Upper lobe of right lung (tissue), 1 donor: ENCODE data around the gene WDR64. TPM values are rescaled to one million over a fixed set of nuclear protein-coding genes. Genes with fewer than 3 reads are reported as not detected.

Source experiments
- ATAC-seq: fragments of 200-7000 bp; cut with Tn5 transposase; one replicate; pipeline ENCODE4 v1.9.1; 2020; ENCODE audit warnings: mild to moderate bottlenecking, moderate library complexity
- DNase-seq: peaks from one replicate; pipeline ENCODE4 v3.0.0-alpha.2; 2020
- H3K27ac ChIP-seq: fragments of 200-600 bp; one replicate; pipeline ENCODE4 v1.8.0; 2022
- H3K27me3 ChIP-seq: fragments of 200-600 bp; one replicate; pipeline ENCODE4 v1.8.0; 2022; ENCODE audit warnings: mild to moderate bottlenecking
- H3K36me3 ChIP-seq: fragments of 200-600 bp; one replicate; pipeline ENCODE4 v1.8.0; 2022
- H3K4me1 ChIP-seq: fragments of 200-600 bp; one replicate; pipeline ENCODE4 v1.8.0; 2022
- H3K4me3 ChIP-seq: fragments of 200-600 bp; one replicate; pipeline ENCODE4 v1.8.0; 2022; ENCODE audit warnings: mild to moderate bottlenecking
- H3K9me3 ChIP-seq: fragments of 200-600 bp; one replicate; pipeline ENCODE4 v1.8.0; 2022
- CTCF ChIP-seq: fragments of 200-600 bp; IDR thresholded peaks from one replicate; pipeline ENCODE4 v1.8.0; 2022; ENCODE audit warnings: antibody characterized with exemption
- intact Hi-C: fragments of 100-400 bp; cut with DNase I; formaldehyde crosslinking; loops from one replicate; pipeline ENCODE4 v1.11.0; 2022
- total RNA-seq: library from RNA; stranded (reverse); fragmentation: NEBNext Ultra II Directional; extraction: Animal tissue kit (Norgen Biotek cat#: 25700); gene quantifications from one replicate; pipeline ENCODE4 v1.2.1, GENCODE V29; 2021
- donor health status: DM: no; HTN: yes; CAD: no; lungs with severe emphysema.

WDR64 gene
- total RNA-seq, 1 donor from 2014 or later, result not detected

- ATAC-seq, result no peak
- Histone ChIP-seq H3K4me1 (no peaks in the 10 kb centered on the region), H3K4me3 (no peak overlapping the region), H3K27ac (no peak overlapping the region), H3K9me3 (no peaks in the 10 kb centered on the region), H3K27me3 (no peaks in the 10 kb centered on the region), H3K36me3 (no peaks in the 10 kb centered on the region)
- no peak for TF ChIP-seq CTCF
- DNase-seq, result no peak
- intact Hi-C loops, result no loop called here
Observed at GRCh38 chr1:241767737-241768136, 115.7 kb downstream of the WDR64 start.

GRCh38 chr1:241770115-241770514, 118.0 kb downstream of the WDR64 start:
- Histone ChIP-seq H3K4me1 (no peaks in the 10 kb centered on the region), H3K36me3 (no peaks in the 10 kb centered on the region), H3K27me3 (no peaks in the 10 kb centered on the region), H3K9me3 (no peaks in the 10 kb centered on the region), H3K4me3 (no peak overlapping the region), H3K27ac (no peak overlapping the region)
- intact Hi-C loops, result no loop called here
- DNase-seq (no peak), ATAC-seq (no peak)
- no peak for TF ChIP-seq CTCF

GRCh38 chr1:241771117-241771516, 119.0 kb downstream of the WDR64 start:
- no peak for TF ChIP-seq CTCF
- no peak for ATAC-seq
- intact Hi-C loops, result no loop called here

DNA sequence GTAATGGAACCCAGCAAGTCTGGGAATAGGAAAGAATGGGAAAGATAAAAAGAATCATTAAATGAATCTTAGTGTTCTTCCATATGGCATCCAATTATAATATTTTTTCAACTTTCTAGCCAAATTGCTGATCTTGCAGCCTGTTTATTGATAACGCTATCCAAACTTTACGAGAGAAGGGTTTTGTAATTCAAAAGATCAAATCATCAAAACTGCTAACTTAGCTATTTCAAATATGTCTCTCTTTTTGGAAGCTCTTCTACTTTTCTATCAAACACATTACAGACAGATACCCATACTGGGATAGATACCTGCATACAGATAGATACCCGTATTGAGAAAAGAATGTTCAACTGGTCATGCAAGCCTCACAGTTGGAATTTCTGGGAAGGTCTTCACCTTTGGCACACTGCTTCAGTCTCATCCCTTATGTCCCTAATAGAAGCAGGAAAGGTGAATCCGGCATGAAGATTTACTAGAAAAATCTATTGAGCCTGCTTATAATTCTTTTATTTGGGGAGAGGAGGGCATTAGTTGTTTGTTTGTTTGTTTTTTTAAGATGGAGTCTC, 120.9 kb downstream of the WDR64 start:
- Histone ChIP-seq H3K27me3 (no peaks in the 10 kb centered on the region), H3K36me3 (no peaks in the 10 kb centered on the region), H3K4me3 (no peak overlapping the region), H3K27ac (no peak overlapping the region), H3K4me1 (no peaks in the 10 kb centered on the region), H3K9me3 (no peaks in the 10 kb centered on the region)
- DNase-seq (no peak), ATAC-seq (no peak)
- no peak for TF ChIP-seq CTCF
- intact Hi-C loops, result no loop called here

More at GRCh38 chr1:241771117-241771516, 119.0 kb downstream of the WDR64 start:
- no peak overlapping the region for H3K4me3 ChIP-seq
- no peak overlapping the region for H3K27ac ChIP-seq
- H3K36me3 ChIP-seq, result no peaks in the 10 kb centered on the region
- no peak for DNase-seq
- H3K9me3 ChIP-seq, result no peaks in the 10 kb centered on the region
- no peaks in the 10 kb centered on the region for H3K27me3 ChIP-seq
- H3K4me1 ChIP-seq, result no peaks in the 10 kb centered on the region

GRCh38 chr1:241773991-241774390, 121.9 kb downstream of the WDR64 start:
- intact Hi-C loops, result no loop called here

More at GRCh38 chr1:241773991-241774390, 121.9 kb downstream of the WDR64 start:
- no peaks in the 10 kb centered on the region for H3K4me1 ChIP-seq
- no peak for DNase-seq
- H3K4me3 ChIP-seq, result no peak overlapping the region
- H3K27ac ChIP-seq, result no peak overlapping the region
- no peak for TF ChIP-seq CTCF
- ATAC-seq, result no peak
- H3K27me3 ChIP-seq, result no peaks in the 10 kb centered on the region
- H3K36me3 ChIP-seq, result no peaks in the 10 kb centered on the region
- H3K9me3 ChIP-seq, result no peaks in the 10 kb centered on the region
